ENCODE data around the gene RAMP3. TPM values are rescaled to one million over a fixed set of nuclear protein-coding genes. Genes with fewer than 3 reads are reported as not detected.

The RAMP3 gene
- total and polyA plus RNA-seq, 10 of the 15 experiments (the other 5 are each of a cell fraction or from before 2014, with no cell fraction given): not detected

DNA sequence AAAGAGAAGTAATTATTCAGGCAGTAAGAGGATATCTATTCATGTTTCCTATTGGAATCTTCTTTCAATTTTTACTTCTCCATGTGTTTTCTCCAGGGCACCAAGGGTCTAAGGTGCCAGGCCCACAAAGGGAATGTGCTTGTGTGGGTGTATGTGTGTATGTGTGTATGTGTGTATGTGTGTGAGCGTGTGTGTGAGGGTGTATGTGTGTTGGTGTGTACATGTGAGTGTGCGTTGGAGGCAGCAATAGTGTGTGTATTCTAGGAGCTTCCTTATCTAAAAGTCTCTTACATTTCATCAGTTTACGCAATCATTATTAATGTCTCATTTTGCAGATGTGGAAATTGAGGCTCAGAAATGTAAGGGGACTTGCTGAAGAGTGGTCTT is 28.3 kb downstream of the RAMP3 start (continued):
- TF ChIP-seq, protein P1, sequence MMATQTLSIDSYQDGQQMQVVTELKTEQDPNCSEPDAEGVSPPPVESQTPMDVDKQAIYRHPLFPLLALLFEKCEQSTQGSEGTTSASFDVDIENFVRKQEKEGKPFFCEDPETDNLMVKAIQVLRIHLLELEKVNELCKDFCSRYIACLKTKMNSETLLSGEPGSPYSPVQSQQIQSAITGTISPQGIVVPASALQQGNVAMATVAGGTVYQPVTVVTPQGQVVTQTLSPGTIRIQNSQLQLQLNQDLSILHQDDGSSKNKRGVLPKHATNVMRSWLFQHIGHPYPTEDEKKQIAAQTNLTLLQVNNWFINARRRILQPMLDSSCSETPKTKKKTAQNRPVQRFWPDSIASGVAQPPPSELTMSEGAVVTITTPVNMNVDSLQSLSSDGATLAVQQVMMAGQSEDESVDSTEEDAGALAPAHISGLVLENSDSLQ (IDR thresholded peaks at IDR 0.05): no peak

DNA sequence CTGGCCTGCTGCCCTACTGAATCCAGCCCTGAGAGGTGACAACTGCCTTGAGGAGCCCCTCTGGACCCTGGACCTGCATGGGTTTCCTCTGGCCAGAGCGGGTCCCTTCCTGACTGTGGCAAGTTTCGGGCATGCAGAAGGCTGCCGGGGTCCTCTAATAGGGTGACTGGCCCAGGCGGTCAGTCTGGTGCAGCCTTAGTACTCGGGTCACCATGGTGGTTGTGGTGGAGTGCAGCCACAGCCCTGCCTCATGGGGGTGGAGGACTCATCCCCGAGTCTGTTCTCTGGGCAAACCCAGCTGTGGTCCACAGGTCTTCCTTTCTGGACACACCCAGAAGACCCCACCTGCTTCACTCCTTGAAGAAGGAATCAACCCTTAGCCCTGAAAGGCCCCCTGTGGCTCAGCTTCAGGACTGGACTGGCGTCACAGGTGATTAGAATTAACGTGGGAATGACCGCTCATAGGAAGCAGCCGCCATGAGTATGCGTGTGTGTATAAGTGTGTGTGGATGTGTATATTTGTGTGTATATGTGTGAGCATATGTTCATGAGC is 28.7 kb downstream of the RAMP3 start:
- ChIA-PET POLR2A (no interaction called here), RAD21 (ENCODE audit: unreplicated experiment) (no interaction called here), CTCF (no interaction called here), SMC1A (ENCODE audit: uncharacterized antibody, unreplicated experiment) (interaction anchor here (1.0 kb wide), 1 partner anchor 135 kb away, joined by 3 read pairs; no protein-coding TSS in a partner anchor)
- no peak overlapping the region for H3K9ac ChIP-seq (ENCODE audit: control insufficient read depth, insufficient read depth, low read length)
- H3K9me3 ChIP-seq (replicated peaks; ENCODE audit: control insufficient read depth, insufficient read depth, low read length): no peaks in the 10 kb centered on the region
- no peak overlapping the region for H3K27ac ChIP-seq (ENCODE audit: control insufficient read depth, insufficient read depth)
- no peak for TF ChIP-seq SUZ12 (IDR thresholded peaks at IDR 0.05; ENCODE audit: unreplicated experiment)
- no peak for TF ChIP-seq NBN (IDR thresholded peaks at IDR 0.05)
- no peak for TF ChIP-seq NR2C1 (IDR thresholded peaks at IDR 0.05)
- TF ChIP-seq, protein P2, sequence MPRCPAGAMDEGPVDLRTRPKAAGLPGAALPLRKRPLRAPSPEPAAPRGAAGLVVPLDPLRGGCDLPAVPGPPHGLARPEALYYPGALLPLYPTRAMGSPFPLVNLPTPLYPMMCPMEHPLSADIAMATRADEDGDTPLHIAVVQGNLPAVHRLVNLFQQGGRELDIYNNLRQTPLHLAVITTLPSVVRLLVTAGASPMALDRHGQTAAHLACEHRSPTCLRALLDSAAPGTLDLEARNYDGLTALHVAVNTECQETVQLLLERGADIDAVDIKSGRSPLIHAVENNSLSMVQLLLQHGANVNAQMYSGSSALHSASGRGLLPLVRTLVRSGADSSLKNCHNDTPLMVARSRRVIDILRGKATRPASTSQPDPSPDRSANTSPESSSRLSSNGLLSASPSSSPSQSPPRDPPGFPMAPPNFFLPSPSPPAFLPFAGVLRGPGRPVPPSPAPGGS (IDR thresholded peaks at IDR 0.05; ENCODE audit: borderline replicate concordance, insufficient read depth, low read depth, low read length, poor library complexity, severe bottlenecking): peak; percentile 64
- no peak for TF ChIP-seq NKRF (conservative IDR thresholded peaks at IDR 0.05)
- DNase-seq (ENCODE audit: low read depth, low spot score): no peak
- no peak overlapping the region for H3K4me3 ChIP-seq
- no peaks in the 10 kb centered on the region for H3K4me1 ChIP-seq (ENCODE audit: control insufficient read depth, insufficient read depth, low read length)
- intact Hi-C loops (cut with micrococcal nuclease; ENCODE audit: unreplicated experiment) (no loop called here), in situ Hi-C loops (cut with MboI) (no loop called here)
- H2AFZ ChIP-seq (ENCODE audit: control insufficient read depth, low read depth, low read length): no peak overlapping the region
- no TSS peak for BruUV-seq (replicated peaks)
- no peak overlapping the region for H3K4me2 ChIP-seq (ENCODE audit: control insufficient read depth, insufficient read depth)
- H3K79me2 ChIP-seq (ENCODE audit: control insufficient read depth, insufficient read depth, low read length): no peaks in the 10 kb centered on the region
- WGBS (ENCODE audit: insufficient coverage, insufficient replicate concordance, low lambda C conversion rate, missing lambda C conversion rate): 40% methylated on average over 11 of the region's 11 CpGs
- no peaks in the 10 kb centered on the region for H3K36me3 ChIP-seq (ENCODE audit: control insufficient read depth in 2 of 2, insufficient read depth in 2 of 2, low read length in 1 of 2)
- FAIRE-seq: no peak
- ATAC-seq: no peak
- no peaks in the 10 kb centered on the region for H4K20me1 ChIP-seq (ENCODE audit: control insufficient read depth, insufficient read depth)
- no peaks in the 10 kb centered on the region; a peak in 1 of 4 replicates for H3K27me3 ChIP-seq (replicated peaks in 1 of 2; ENCODE audit: control insufficient read depth in 2 of 2, insufficient read depth in 2 of 2, low read length in 1 of 2)

Measured in GM12878 (cell line).